Fibroblast of mammary gland (primary cell): ENCODE measurements around the gene PHKA2.
A peak's percentile ranks its signal among the peaks of the same experiment; 100 is the strongest.

Experiments
- DNase-seq: peaks from one replicate; pipeline ENCODE4 v3.0.0-alpha.2; 2010; ENCODE audit warnings: low read depth
- H3K4me3 ChIP-seq: 2 replicates; pipeline ENCODE4 v1.5.1; 2011; ENCODE audit warnings: low read depth, mild to moderate bottlenecking, low read length, moderate library complexity; ENCODE audit not compliant: control insufficient read depth
- CTCF ChIP-seq: conservative IDR thresholded peaks from 2 replicates; pipeline ENCODE4 v1.5.1; 2011; ENCODE audit warnings: low read depth, low read length, inconsistent platforms; ENCODE audit not compliant: control insufficient read depth, insufficient read depth

PHKA2 gene

DNA sequence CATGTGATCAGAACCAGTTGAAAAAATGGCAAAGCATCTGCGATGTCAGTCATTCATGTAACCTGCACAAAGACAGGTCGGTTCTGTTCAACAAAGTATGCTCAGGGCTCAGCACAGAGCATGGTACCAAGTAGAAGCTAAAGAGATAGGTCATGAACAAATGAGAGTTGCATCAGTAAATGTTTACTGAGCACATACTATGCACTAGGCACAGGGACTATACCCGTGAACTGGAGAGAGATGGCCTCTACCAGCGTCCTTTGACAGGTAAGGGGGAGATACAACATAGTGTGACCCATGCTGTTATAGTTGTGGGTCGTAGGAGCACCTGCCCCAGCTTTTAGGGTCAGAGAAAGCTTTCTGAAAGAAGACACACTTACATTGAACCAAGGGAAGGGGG lies 46.7 kb downstream of the PHKA2 start:
- no peak overlapping the region for H3K4me3 ChIP-seq
- no peak for DNase-seq
- TF ChIP-seq CTCF = no peak

- no peak for TF ChIP-seq CTCF
- H3K4me3 ChIP-seq = no peak overlapping the region
- DNase-seq = no peak
Measured at GRCh38 chrX:18935893-18936292, 48.0 kb downstream of the PHKA2 start.

GRCh38 chrX:18934708-18935107 lies 49.2 kb downstream of the PHKA2 start:
- DNase-seq = no peak
- no peak for TF ChIP-seq CTCF
- H3K4me3 ChIP-seq = no peak overlapping the region

DNA sequence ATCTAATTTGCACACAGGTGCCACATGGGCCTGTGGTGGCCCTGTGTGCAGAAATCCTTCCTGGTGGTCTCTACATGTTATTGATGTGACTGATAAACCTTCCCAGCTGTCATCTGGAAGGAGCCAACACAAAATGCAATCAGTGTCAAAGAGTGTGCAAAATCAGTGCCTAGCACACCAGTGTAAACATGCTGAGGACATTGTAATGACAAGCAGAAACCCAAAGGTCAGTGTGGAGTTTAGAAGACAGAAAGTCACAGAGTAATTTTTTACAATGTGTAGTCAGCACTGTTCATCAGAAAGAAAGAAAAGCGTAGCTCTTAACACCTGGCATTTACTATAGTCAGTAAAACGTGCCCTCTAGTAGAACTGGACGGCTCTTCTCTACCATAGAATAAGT lies 50.3 kb downstream of the PHKA2 start:
- TF ChIP-seq CTCF = no peak
- H3K4me3 ChIP-seq = no peak overlapping the region
- no peak for DNase-seq

- H3K4me3 ChIP-seq = no peak overlapping the region
- DNase-seq = peak; percentile 35
- TF ChIP-seq CTCF = peak; percentile 34
Measured at GRCh38 chrX:18931972-18932371, 51.9 kb downstream of the PHKA2 start.

GRCh38 chrX:18929775-18930174 lies 54.1 kb downstream of the PHKA2 start:
- TF ChIP-seq CTCF = no peak
- DNase-seq = no peak
- no peak overlapping the region for H3K4me3 ChIP-seq

- no peak for TF ChIP-seq CTCF
- no peak overlapping the region for H3K4me3 ChIP-seq
- DNase-seq = no peak
Measured at GRCh38 chrX:18927558-18927957, 56.4 kb downstream of the PHKA2 start.
